B cell (primary cell): ENCODE measurements around the gene GTF2I. TPM values are rescaled to one million over a fixed set of nuclear protein-coding genes. Genes with fewer than 3 reads are reported as not detected.
"Not testable (repeated sequence)": the region's sequence is repeated elsewhere in the genome, so short reads cannot be mapped to it uniquely, and the experiment has no call there.

Experiments used
- ATAC-seq: fragments of 200-7000 bp; cut with Tn5 transposase; one replicate; pipeline ENCODE4 v1.10.0; 2021; ENCODE audit warnings: low read depth, mild to moderate bottlenecking, moderate number of reproducible peaks, moderate library complexity
- CTCF ChIA-PET: fragments of 350-600 bp; sonication (Branson Sonifier 250); formaldehyde crosslinking; loops from one replicate; lab custom pipeline; 2021; ENCODE audit warnings: antibody characterized with exemption, inconsistent platforms; lab: Charles Lee
- POLR2A ChIA-PET: fragments of 350-600 bp; sonication (Branson Sonifier 250); formaldehyde crosslinking; loops from one replicate; lab custom pipeline; 2021; ENCODE audit warnings: antibody characterized with exemption; lab: Charles Lee
- DNase-seq: peaks from one replicate; pipeline ENCODE4 v3.0.0; 2013
- H2AFZ ChIP-seq: 2 replicates; pipeline ENCODE4 v1.6.1; 2012; ENCODE audit warnings: mild to moderate bottlenecking, low read depth, low read length; ENCODE audit not compliant: insufficient read depth, poor library complexity, severe bottlenecking
- H3K27ac ChIP-seq, 2 donors: 1 replicate in 1 of 2; 2 replicates in 1 of 2; pipeline ENCODE4 v1.5.1; 2012 to 2013; ENCODE audit warnings: low read length in 2 of 2, mild to moderate bottlenecking in 2 of 2, moderate library complexity in 1 of 2
- H3K27me3 ChIP-seq, 4 experiments: fragments of 200-600 bp in 1 of 4; sonication (generic) in 1 of 4; replicated peaks in 1 of 4; 1 replicate in 2 of 4; 2 replicates in 2 of 4; pipeline versions ENCODE4 v1.6.1 to v1.7.0; 2013 to 2016; ENCODE audit warnings: low read length in 3 of 4, mild to moderate bottlenecking in 2 of 4, mixed read lengths in 1 of 4, moderate library complexity in 1 of 4; ENCODE audit not compliant: insufficient read depth in 4 of 4, control insufficient read depth in 3 of 4; ENCODE audit errors: control extremely low read depth in 1 of 4
- H3K36me3 ChIP-seq, 2 experiments: replicated peaks in 1 of 2; 1 replicate in 1 of 2; 2 replicates in 1 of 2; pipeline versions ENCODE4 v1.6.1 to v1.7.1; 2013; ENCODE audit warnings: low read length in 1 of 2; ENCODE audit not compliant: insufficient read depth in 2 of 2, control insufficient read depth in 1 of 2; ENCODE audit errors: control extremely low read depth in 1 of 2, extremely low read depth in 1 of 2
- H3K4me1 ChIP-seq, 2 donors: fragments of 200-600 bp in 1 of 2; sonication (generic) in 1 of 2; 1 replicate in 1 of 2; 2 replicates in 1 of 2; pipeline versions ENCODE4 v1.5.1 to v1.6.1; 2013 to 2017; ENCODE audit warnings: low read length in 2 of 2; ENCODE audit not compliant: control insufficient read depth in 2 of 2, insufficient read depth in 2 of 2
- H3K4me2 ChIP-seq: replicated peaks from 2 replicates; pipeline ENCODE3; 2012; ENCODE audit warnings: mild to moderate bottlenecking, low read depth, low read length; ENCODE audit not compliant: poor library complexity, severe bottlenecking
- H3K4me3 ChIP-seq, 5 experiments: fragments of 200-600 bp in 1 of 5; sonication (generic) in 1 of 5; 1 replicate in 3 of 5; 2 replicates in 2 of 5; pipeline versions ENCODE4 v1.5.1 to v1.7.0; 2011 to 2016; ENCODE audit warnings: low read length in 4 of 5, mild to moderate bottlenecking in 4 of 5, low read depth in 2 of 5, control low read depth in 1 of 5, moderate library complexity in 1 of 5; ENCODE audit not compliant: insufficient read depth in 1 of 5; ENCODE audit errors: control extremely low read depth in 1 of 5, extremely low read depth in 1 of 5
- H3K79me2 ChIP-seq: fragments of 200-600 bp; sonication (generic); one replicate; pipeline ENCODE4 v1.6.0; 2016; ENCODE audit warnings: low read length; ENCODE audit not compliant: control insufficient read depth, insufficient read depth
- H3K9ac ChIP-seq: fragments of 200-600 bp; sonication (generic); 2 replicates; pipeline ENCODE4 v1.6.1; 2017; ENCODE audit warnings: mild to moderate bottlenecking, low read length, moderate library complexity
- H3K9me3 ChIP-seq, 3 donors: one replicate each; pipeline versions ENCODE4 v1.6.1 to v1.7.1; 2013; ENCODE audit warnings: low read length in 2 of 3; ENCODE audit not compliant: control insufficient read depth in 2 of 3, insufficient read depth in 1 of 3; ENCODE audit errors: control extremely low read depth in 1 of 3
- H4K20me1 ChIP-seq: 2 replicates; pipeline ENCODE4 v1.6.0; 2012; ENCODE audit warnings: mild to moderate bottlenecking, low read length; ENCODE audit not compliant: insufficient read depth, control insufficient read depth, poor library complexity, severe bottlenecking
- H3K27ac Mint-ChIP-seq: one replicate; pipeline ENCODE4 v1.8.0; 2021; ENCODE audit warnings: mixed read lengths
- H3K27me3 Mint-ChIP-seq: one replicate; pipeline ENCODE4 v1.8.0; 2021; ENCODE audit warnings: mixed read lengths
- H3K4me1 Mint-ChIP-seq: one replicate; pipeline ENCODE4 v1.8.0; 2021; ENCODE audit warnings: mixed read lengths
- H3K4me3 Mint-ChIP-seq: one replicate; pipeline ENCODE4 v1.8.0; 2021; ENCODE audit warnings: mixed read lengths
- H3K9me3 Mint-ChIP-seq: one replicate; pipeline ENCODE4 v1.8.0; 2022; ENCODE audit warnings: mixed read lengths; ENCODE audit not compliant: insufficient read depth
- EZH2 ChIP-seq: IDR thresholded peaks from 2 replicates; pipeline ENCODE4 v1.6.1; 2012; ENCODE audit warnings: borderline replicate concordance, low read depth, mild to moderate bottlenecking, moderate library complexity, low read length; ENCODE audit not compliant: insufficient read depth, poor library complexity, severe bottlenecking
- WGBS: methylation state at CpG from one replicate; pipeline ENCODE4 v1.1.5; 2013; ENCODE audit warnings: missing lambda C conversion rate; ENCODE audit not compliant: insufficient coverage; 5-methylcytosine and 5-hydroxymethylcytosine counted together
- intact Hi-C: fragments of 100-400 bp; cut with micrococcal nuclease; formaldehyde crosslinking; loops from one replicate; pipeline ENCODE4 v1.10.0; 2022
- polyA plus RNA-seq: library from polyadenylated mRNA; depleted of rRNA; stranded (reverse); fragments of >200 nt; gene quantifications from 2 replicates; pipeline ENCODE4 v1.2.3, GENCODE V29; 2012
- total RNA-seq, 2 donors: library from RNA; stranded (reverse); fragments of 120-200 nt in 1 of 2; gene quantifications; 1 replicate in 1 of 2; 2 replicates in 1 of 2; pipeline versions ENCODE4 v1.2.3 to v1.2.4, GENCODE V29; 2013 to 2022
- TF ChIP-seq, protein P1 (sequence below): fragments of 200-600 bp; IDR thresholded peaks from one replicate; pipeline ENCODE4 v1.8.0; 2022; ENCODE audit warnings: antibody characterized with exemption, mild to moderate bottlenecking

Gene GTF2I
- total and polyA plus RNA-seq, 2 donors (not counting 1 experiment from before 2014, with no cell fraction given): 140 to 271 TPM

- Histone ChIP-seq H3K9ac (peak overlapping the region; percentile 84), H3K27me3 (no peaks in the 10 kb centered on the region), H3K27ac (peak overlapping the region; percentile 78 to 86), H3K79me2 (peaks cover 49% of the 10 kb centered on the region), H2AFZ (peak overlapping the region; percentile 79), H3K4me2 (peak overlapping the region; percentile 88), H3K36me3 (no peaks in the 10 kb centered on the region), H3K4me3 (peak overlapping the region; percentile 70 to 90 (median 86)), H3K9me3 (no peaks in the 10 kb centered on the region), H3K4me1 (peaks cover 53 to 61% of the 10 kb centered on the region in 2 donors), H4K20me1 (peaks cover 43% of the 10 kb centered on the region)
- ChIA-PET POLR2A (interaction anchor here (0.6 kb wide), 3 partner anchors 40 to 217 kb away, joined by 3 read pairs; no protein-coding TSS in a partner anchor), CTCF (no interaction called here)
- DNase-seq (peak; percentile 91), ATAC-seq (peak; percentile 52)
- peak overlapping the region; percentile 85 for H3K4me3 Mint-ChIP-seq
- H3K27me3 Mint-ChIP-seq: no peaks in the 10 kb centered on the region
- H3K4me1 Mint-ChIP-seq: peaks cover 55% of the 10 kb centered on the region
- 3% methylated on average over 102 of the region's 108 CpGs for WGBS
- no peaks in the 10 kb centered on the region for H3K9me3 Mint-ChIP-seq
- TF ChIP-seq EZH2: no peak
- TF ChIP-seq, protein P1, sequence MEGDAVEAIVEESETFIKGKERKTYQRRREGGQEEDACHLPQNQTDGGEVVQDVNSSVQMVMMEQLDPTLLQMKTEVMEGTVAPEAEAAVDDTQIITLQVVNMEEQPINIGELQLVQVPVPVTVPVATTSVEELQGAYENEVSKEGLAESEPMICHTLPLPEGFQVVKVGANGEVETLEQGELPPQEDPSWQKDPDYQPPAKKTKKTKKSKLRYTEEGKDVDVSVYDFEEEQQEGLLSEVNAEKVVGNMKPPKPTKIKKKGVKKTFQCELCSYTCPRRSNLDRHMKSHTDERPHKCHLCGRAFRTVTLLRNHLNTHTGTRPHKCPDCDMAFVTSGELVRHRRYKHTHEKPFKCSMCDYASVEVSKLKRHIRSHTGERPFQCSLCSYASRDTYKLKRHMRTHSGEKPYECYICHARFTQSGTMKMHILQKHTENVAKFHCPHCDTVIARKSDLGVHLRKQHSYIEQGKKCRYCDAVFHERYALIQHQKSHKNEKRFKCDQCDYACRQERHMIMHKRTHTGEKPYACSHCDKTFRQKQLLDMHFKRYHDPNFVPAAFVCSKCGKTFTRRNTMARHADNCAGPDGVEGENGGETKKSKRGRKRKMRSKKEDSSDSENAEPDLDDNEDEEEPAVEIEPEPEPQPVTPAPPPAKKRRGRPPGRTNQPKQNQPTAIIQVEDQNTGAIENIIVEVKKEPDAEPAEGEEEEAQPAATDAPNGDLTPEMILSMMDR: no peak
- peak overlapping the region; percentile 95 for H3K27ac Mint-ChIP-seq
- intact Hi-C loops: no loop called here
These were observed 873 bp downstream of the GTF2I start for GRCh38 chr7:74658178-74659004.

GRCh38 chr7:74660202-74660601 is 2.7 kb downstream of the GTF2I start:
- peaks cover 65% of the 10 kb centered on the region for H3K4me1 Mint-ChIP-seq
- Histone ChIP-seq H3K4me3 (peak overlapping the region; percentile 39 to 90 (median 86)), H3K4me1 (peaks cover 60 to 74% of the 10 kb centered on the region in 2 donors), H3K79me2 (peaks cover 58% of the 10 kb centered on the region), H3K27ac (peak overlapping the region; percentile 78 to 82), H3K4me2 (peak overlapping the region; percentile 88), H3K9ac (peak overlapping the region; percentile 61), H4K20me1 (peaks cover 58% of the 10 kb centered on the region)
- not testable (repeated sequence) for ATAC-seq, H3K36me3 ChIP-seq, H3K27me3 ChIP-seq, H3K27me3 Mint-ChIP-seq, DNase-seq, H3K9me3 Mint-ChIP-seq, H3K9me3 ChIP-seq, H2AFZ ChIP-seq
- 46% methylated on average over 12 of the region's 18 CpGs for WGBS
- ChIA-PET POLR2A (interaction anchor here (0.7 to 0.8 kb wide), 2 partner anchors 16 to 451 kb away, joined by 4 to 8 read pairs; no protein-coding TSS in a partner anchor), CTCF (interaction anchor here (0.8 kb wide), 1 partner anchor 210 kb away, joined by 3 read pairs; no protein-coding TSS in a partner anchor)
- H3K27ac Mint-ChIP-seq: peak overlapping the region; percentile 95
- peak overlapping the region; percentile 91 for H3K4me3 Mint-ChIP-seq
- intact Hi-C loops: loop anchor here (2.0 kb wide), 2 partner anchors 17 to 43 kb away; no protein-coding TSS in a partner anchor
